Cardiac muscle cell (in vitro differentiated cells and primary cell): Measurements from ENCODE around the gene KISS1. TPM values are rescaled to one million over a fixed set of nuclear protein-coding genes. Genes with fewer than 3 reads are reported as not detected.
"Not testable (repeated sequence)": the region's sequence is repeated elsewhere in the genome, so short reads cannot be mapped to it uniquely, and the experiment has no call there.

Source experiments
- DNase-seq, 2 donors: peaks; one replicate each; pipeline versions ENCODE4 v3.0.0 to v3.0.0-alpha.2; 2010 to 2017; ENCODE audit warnings: low read depth in 1 of 2, low spot score in 1 of 2
- H3K27ac ChIP-seq: fragments of 200-600 bp; sonication (generic); 2 replicates; pipeline ENCODE4 v1.5.1; 2016
- H3K27me3 ChIP-seq: fragments of 200-600 bp; sonication (generic); 2 replicates; pipeline ENCODE4 v1.6.0; 2016; ENCODE audit warnings: control low read depth
- H3K36me3 ChIP-seq: fragments of 200-600 bp; sonication (generic); 2 replicates; pipeline ENCODE4 v1.5.1; 2016; ENCODE audit warnings: control low read depth
- H3K4me1 ChIP-seq: fragments of 200-600 bp; sonication (generic); 2 replicates; pipeline ENCODE4 v1.8.1; 2017; ENCODE audit warnings: low read depth, mild to moderate bottlenecking, mixed run types
- H3K4me3 ChIP-seq: fragments of 200-600 bp; sonication (generic); 2 replicates; pipeline ENCODE4 v1.5.1; 2016; ENCODE audit warnings: mild to moderate bottlenecking
- H3K9me3 ChIP-seq: fragments of 200-600 bp; sonication (generic); 2 replicates; pipeline ENCODE4 v1.5.1; 2017; ENCODE audit warnings: low read depth, mild to moderate bottlenecking, control low read depth
- polyA plus RNA-seq: library from polyadenylated mRNA; unstranded; fragments of >200 nt; fragmentation: Nextera tagmentation; extraction: Ambion mirVana; gene quantifications from 2 replicates; pipeline ENCODE4 v1.2.1, GENCODE V29; 2016
- total RNA-seq: library from RNA; depleted of rRNA; stranded (reverse); fragments of >200 nt; gene quantifications from 2 replicates; pipeline ENCODE4 v1.2.3, GENCODE V29; 2016
- TF ChIP-seq, protein P1 (sequence below): IDR thresholded peaks from 2 replicates; pipeline ENCODE4 v1.5.1; 2012; ENCODE audit warnings: low read depth, mild to moderate bottlenecking, low read length

Gene KISS1, protein sequence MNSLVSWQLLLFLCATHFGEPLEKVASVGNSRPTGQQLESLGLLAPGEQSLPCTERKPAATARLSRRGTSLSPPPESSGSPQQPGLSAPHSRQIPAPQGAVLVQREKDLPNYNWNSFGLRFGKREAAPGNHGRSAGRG
- total RNA-seq, result 1.4 and 1.7 TPM in 2 replicates
- 0.21 TPM in 1 of 2 replicates, not detected in the other for polyA plus RNA-seq

DNA sequence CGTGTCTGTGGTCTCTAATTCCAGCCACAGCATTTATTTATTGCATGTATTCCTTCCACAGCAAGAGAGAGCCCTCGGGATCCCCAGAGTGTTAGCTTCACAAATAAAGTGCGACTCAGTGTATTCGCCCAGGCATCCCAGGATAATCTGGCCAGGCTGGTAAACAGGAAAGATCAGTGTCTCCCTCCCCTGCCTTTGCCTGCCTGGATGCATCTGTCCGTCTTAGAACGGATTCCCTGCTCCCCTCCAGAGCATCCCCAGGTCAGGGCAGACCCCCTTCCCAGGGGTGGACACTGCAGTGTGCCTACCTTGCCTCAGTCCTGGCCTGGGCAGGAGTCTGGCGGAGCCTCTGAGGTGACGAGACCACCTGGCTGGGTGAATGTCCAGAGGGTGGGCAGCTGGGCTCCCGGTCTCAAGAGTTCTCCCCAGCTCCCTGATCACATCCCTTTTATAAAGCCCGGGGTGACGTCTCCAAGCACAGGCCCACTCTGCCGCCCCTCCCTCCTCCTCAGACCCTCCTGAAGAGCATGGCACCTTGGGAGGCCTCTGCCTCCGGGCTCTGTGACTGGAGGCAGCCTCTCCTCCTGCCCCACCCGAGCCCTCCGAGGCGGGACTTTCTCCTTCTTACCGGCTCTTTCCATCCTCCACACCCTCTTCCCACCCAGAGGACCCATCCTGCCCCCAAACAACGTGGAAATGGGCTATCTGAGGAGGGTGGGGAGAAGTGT is at the start of gene KISS1:
TSS of gene KISS1 (minus strand) at position 424 of the 728 bp plus-strand sequence. CDS start 3,615 bp downstream, outside the sequence.
- Histone ChIP-seq H3K4me1 (peaks cover 23% of the 10 kb centered on the region), H3K27me3 (peaks cover 24% of the 10 kb centered on the region), H3K9me3 (no peaks in the 10 kb centered on the region), H3K36me3 (no peaks in the 10 kb centered on the region), H3K4me3 (no peak within 1 kb of the TSS), H3K27ac (no peak within 1 kb of the TSS)
- no peak for DNase-seq
- TF ChIP-seq, protein P1, sequence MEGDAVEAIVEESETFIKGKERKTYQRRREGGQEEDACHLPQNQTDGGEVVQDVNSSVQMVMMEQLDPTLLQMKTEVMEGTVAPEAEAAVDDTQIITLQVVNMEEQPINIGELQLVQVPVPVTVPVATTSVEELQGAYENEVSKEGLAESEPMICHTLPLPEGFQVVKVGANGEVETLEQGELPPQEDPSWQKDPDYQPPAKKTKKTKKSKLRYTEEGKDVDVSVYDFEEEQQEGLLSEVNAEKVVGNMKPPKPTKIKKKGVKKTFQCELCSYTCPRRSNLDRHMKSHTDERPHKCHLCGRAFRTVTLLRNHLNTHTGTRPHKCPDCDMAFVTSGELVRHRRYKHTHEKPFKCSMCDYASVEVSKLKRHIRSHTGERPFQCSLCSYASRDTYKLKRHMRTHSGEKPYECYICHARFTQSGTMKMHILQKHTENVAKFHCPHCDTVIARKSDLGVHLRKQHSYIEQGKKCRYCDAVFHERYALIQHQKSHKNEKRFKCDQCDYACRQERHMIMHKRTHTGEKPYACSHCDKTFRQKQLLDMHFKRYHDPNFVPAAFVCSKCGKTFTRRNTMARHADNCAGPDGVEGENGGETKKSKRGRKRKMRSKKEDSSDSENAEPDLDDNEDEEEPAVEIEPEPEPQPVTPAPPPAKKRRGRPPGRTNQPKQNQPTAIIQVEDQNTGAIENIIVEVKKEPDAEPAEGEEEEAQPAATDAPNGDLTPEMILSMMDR, result no peak

DNA sequence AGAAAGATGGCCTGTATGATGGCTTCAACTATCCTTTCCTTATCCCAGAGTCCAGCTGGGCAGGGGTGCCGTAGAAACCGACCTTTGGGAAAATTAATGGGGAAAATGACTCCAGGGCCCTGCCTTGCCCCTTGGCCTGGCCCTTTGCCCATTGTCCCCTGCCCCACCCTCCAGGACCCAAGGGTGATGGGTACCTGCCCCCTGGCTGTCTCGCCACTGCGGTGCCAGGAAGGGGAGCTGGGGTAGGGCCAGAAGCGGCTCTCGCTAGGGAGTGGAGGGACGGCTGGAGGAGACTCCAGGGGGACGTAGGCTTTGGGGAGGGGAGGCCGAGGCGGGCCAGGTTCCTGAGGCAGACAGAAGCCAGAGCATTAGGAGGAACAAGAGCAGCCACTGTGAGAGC is 46.6 kb upstream of the KISS1 start:
- TF ChIP-seq, protein P1, result no peak
- H3K4me1 ChIP-seq, result no peaks in the 10 kb centered on the region
- no peak overlapping the region for H3K4me3 ChIP-seq
- no peak for DNase-seq
- H3K27ac ChIP-seq, result no peak overlapping the region
- no peaks in the 10 kb centered on the region for H3K9me3 ChIP-seq
- H3K27me3 ChIP-seq, result no peaks in the 10 kb centered on the region
- peaks cover 64% of the 10 kb centered on the region for H3K36me3 ChIP-seq

DNA sequence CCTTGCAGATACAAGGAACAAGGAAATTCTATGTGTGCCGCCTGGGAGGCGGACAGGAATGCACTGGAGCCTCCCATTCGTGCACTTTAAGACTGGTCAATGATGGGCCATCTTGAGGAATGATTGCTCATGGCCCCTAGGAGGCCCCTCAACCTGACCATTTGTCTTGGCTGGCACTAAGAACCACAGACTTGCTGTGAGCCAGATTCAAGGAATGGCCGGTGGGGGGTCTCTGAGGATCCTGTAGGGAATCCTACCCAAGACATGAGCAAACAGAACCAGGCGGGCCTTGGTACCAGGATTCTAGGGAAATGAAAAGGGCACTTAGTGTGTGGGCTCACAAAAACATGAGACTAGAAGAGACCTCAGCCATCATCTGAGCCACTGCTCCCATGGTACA is 45.6 kb upstream of the KISS1 start:
- no peak for DNase-seq
- H3K4me1 ChIP-seq, result no peaks in the 10 kb centered on the region
- H3K36me3 ChIP-seq, result peaks cover 64% of the 10 kb centered on the region
- H3K9me3 ChIP-seq, result no peaks in the 10 kb centered on the region
- no peaks in the 10 kb centered on the region for H3K27me3 ChIP-seq
- TF ChIP-seq, protein P1, result no peak
- H3K4me3 ChIP-seq, result no peak overlapping the region
- no peak overlapping the region for H3K27ac ChIP-seq

DNA sequence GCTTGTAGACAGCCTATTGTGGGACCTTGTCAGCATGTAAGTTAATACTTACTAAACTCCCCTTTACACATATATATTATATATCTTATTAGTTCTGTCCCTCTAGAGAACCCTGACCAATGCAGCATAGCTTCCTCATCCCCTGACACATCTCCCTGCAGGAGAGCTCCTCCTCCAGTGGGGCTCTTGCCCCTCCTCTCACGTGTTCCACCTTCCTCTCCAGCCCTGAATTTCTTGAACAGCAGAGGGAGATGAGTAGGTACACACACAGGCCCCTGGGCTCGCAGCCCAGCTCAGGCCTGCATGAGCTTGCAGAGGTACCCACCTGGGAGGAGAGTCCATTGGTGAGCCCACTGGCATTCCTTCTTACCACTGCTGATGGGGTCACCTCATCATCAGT is 44.8 kb upstream of the KISS1 start:
- Histone ChIP-seq H3K4me1 (no peaks in the 10 kb centered on the region), H3K9me3 (no peaks in the 10 kb centered on the region), H3K4me3 (no peak overlapping the region), H3K27ac (no peak overlapping the region), H3K36me3 (peaks cover 61% of the 10 kb centered on the region), H3K27me3 (no peaks in the 10 kb centered on the region)
- no peak for DNase-seq
- TF ChIP-seq, protein P1, result no peak

DNA sequence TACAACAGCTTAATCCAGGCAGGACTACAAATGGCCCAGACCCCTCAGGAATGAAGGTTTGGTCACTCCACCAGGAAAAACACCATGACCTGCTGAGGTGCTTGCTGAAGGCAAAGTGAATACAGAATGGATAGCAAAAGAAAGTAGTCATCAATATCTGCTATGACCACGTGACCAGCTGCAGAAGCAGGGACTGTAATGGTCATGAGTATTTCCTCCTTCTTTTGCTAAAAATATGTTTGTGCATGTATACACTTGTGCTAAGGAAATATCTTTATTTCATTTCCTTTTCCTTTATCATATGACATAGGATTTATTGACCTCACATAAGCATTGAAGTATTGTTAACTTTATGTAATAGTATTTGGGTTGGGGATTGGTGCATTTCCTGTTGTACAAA is 43.9 kb upstream of the KISS1 start:
- Histone ChIP-seq H3K27me3 (no peaks in the 10 kb centered on the region), H3K4me3 (no peak overlapping the region), H3K9me3 (no peaks in the 10 kb centered on the region), H3K4me1 (no peaks in the 10 kb centered on the region), H3K27ac (no peak overlapping the region), H3K36me3 (peaks cover 61% of the 10 kb centered on the region)
- DNase-seq, result no peak
- TF ChIP-seq, protein P1, result no peak

DNA sequence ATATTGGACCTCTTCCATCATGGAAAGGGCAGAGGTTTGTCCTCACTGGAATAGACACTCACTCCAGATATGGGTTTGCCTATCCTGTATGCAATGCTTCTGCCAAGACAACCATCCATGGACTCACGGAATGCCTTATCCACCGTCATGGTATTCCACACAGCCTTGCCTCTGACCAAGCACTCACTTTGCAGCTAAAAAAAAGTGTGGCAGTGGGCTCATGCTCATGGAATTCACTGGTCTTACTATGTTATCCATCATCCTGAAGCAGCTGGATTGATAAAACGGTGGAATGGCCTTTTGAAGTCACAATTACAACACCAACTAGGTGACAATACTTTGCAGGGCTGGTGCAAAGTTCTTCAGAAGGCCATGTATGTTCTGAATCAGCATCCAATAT is 43.1 kb upstream of the KISS1 start:
- H3K27ac ChIP-seq, H3K4me1 ChIP-seq, H3K9me3 ChIP-seq, DNase-seq, H3K4me3 ChIP-seq, H3K27me3 ChIP-seq: not testable (repeated sequence)
- H3K36me3 ChIP-seq, result peaks cover 58% of the 10 kb centered on the region

DNA sequence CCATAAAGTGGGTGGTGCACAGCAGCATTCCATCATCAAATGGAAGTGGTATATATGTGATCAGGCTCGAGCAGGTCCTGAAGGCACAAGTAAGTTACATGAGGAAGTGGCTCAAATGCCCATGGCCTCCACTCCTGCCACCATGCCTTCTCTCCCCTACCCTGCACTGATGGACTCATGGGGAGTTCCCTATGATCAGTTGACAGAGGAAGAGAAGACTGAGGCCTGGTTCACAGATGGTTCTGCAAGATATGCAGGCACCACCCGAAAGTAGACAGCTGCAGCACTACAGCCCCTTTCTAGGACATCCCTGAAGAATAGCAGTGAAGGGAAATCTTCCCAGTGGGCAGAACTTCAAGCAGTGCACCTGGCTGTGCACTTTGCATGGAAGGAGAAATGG is 42.2 kb upstream of the KISS1 start:
- H3K27me3 ChIP-seq, H3K4me3 ChIP-seq, H3K4me1 ChIP-seq, DNase-seq, H3K9me3 ChIP-seq, H3K27ac ChIP-seq: not testable (repeated sequence)
- H3K36me3 ChIP-seq, result peaks cover 67% of the 10 kb centered on the region

DNA sequence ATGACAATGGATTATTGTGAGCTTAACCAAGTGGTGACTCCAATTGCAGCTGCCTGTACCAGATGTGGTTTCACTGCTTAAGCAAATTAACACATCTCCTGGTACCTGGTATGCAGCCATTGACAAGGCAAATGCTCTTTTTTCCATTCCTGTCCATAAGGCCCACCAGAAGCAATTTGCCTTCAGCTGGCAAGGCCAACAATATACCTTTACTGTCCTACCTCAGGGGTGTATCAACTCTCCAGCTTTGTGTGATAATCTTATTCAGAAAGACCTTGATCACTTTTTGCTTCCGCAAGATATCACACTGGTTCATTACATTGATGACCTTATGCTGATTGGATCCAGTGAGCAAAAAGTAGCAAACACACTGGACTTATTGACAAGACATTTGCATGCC is 41.2 kb upstream of the KISS1 start:
- not testable (repeated sequence) for H3K27me3 ChIP-seq, H3K27ac ChIP-seq, H3K4me3 ChIP-seq, H3K9me3 ChIP-seq, H3K4me1 ChIP-seq, DNase-seq
- H3K36me3 ChIP-seq, result peaks cover 65% of the 10 kb centered on the region
